ENCODE data around the gene TTC7B. TPM values are rescaled to one million over a fixed set of nuclear protein-coding genes. Genes with fewer than 3 reads are reported as not detected.
"Not testable (repeated sequence)": the region's sequence is repeated elsewhere in the genome, so short reads cannot be mapped to it uniquely, and the experiment has no call there.

TTC7B gene
- total RNA-seq, 1 donor from 2014 or later = 83.1 TPM

- H3K27me3 Mint-ChIP-seq (ENCODE audit: unreplicated experiment) = peaks cover 4% of the 10 kb centered on the region
- no peak overlapping the region for H3K4me3 Mint-ChIP-seq (ENCODE audit: unreplicated experiment)
- no peaks in the 10 kb centered on the region for H3K4me1 Mint-ChIP-seq (ENCODE audit: low read depth, unreplicated experiment)
- H3K9me3 Mint-ChIP-seq (ENCODE audit: unreplicated experiment) = no peaks in the 10 kb centered on the region
- no peak for DNase-seq
- H3K36me3 Mint-ChIP-seq (ENCODE audit: unreplicated experiment) = peaks cover 5% of the 10 kb centered on the region
- TF ChIP-seq CTCF (IDR thresholded peaks at IDR 0.05; ENCODE audit: partially characterized antibody, unreplicated experiment) = no peak
- no peak overlapping the region for H3K27ac Mint-ChIP-seq (ENCODE audit: unreplicated experiment)
Measured at GRCh38 chr14:90527978-90528377, 288.3 kb downstream of the TTC7B start.

- not testable (repeated sequence) for H3K27me3 Mint-ChIP-seq (ENCODE audit: unreplicated experiment); H3K4me3 Mint-ChIP-seq (ENCODE audit: unreplicated experiment); H3K4me1 Mint-ChIP-seq (ENCODE audit: low read depth, unreplicated experiment)
Measured at GRCh38 chr14:90526536-90526935, 289.7 kb downstream of the TTC7B start.

GRCh38 chr14:90525353-90526028 lies 290.7 kb downstream of the TTC7B start:
- H3K4me3 Mint-ChIP-seq (ENCODE audit: unreplicated experiment); H3K36me3 Mint-ChIP-seq (ENCODE audit: unreplicated experiment); DNase-seq; H3K27ac Mint-ChIP-seq (ENCODE audit: unreplicated experiment); H3K27me3 Mint-ChIP-seq (ENCODE audit: unreplicated experiment); H3K9me3 Mint-ChIP-seq (ENCODE audit: unreplicated experiment): not testable (repeated sequence)
- peaks cover 13% of the 10 kb centered on the region for H3K4me1 Mint-ChIP-seq (ENCODE audit: low read depth, unreplicated experiment)

More at GRCh38 chr14:90526536-90526935, 289.7 kb downstream of the TTC7B start:
- DNase-seq; H3K27ac Mint-ChIP-seq (ENCODE audit: unreplicated experiment); H3K9me3 Mint-ChIP-seq (ENCODE audit: unreplicated experiment); H3K36me3 Mint-ChIP-seq (ENCODE audit: unreplicated experiment): not testable (repeated sequence)

GRCh38 chr14:90523961-90524875 lies 292.0 kb downstream of the TTC7B start:
- TF ChIP-seq CTCF (IDR thresholded peaks at IDR 0.05; ENCODE audit: partially characterized antibody, unreplicated experiment) = no peak
- DNase-seq = no peak
- Mint-ChIP-seq H3K4me3 (ENCODE audit: unreplicated experiment) (no peak overlapping the region), H3K4me1 (ENCODE audit: low read depth, unreplicated experiment) (peaks cover 19% of the 10 kb centered on the region), H3K9me3 (ENCODE audit: unreplicated experiment) (peaks cover 8% of the 10 kb centered on the region), H3K27me3 (ENCODE audit: unreplicated experiment) (peaks cover 9% of the 10 kb centered on the region), H3K36me3 (ENCODE audit: unreplicated experiment) (peaks cover 5% of the 10 kb centered on the region), H3K27ac (ENCODE audit: unreplicated experiment) (no peak overlapping the region)

GRCh38 chr14:90523544-90523943 lies 292.7 kb downstream of the TTC7B start:
- peaks cover 19% of the 10 kb centered on the region for H3K4me1 Mint-ChIP-seq (ENCODE audit: low read depth, unreplicated experiment)
- TF ChIP-seq CTCF (IDR thresholded peaks at IDR 0.05; ENCODE audit: partially characterized antibody, unreplicated experiment) = no peak
- H3K36me3 Mint-ChIP-seq (ENCODE audit: unreplicated experiment) = peaks cover under 1% of the 10 kb centered on the region
- DNase-seq = no peak
- no peak overlapping the region for H3K4me3 Mint-ChIP-seq (ENCODE audit: unreplicated experiment)
- no peak overlapping the region for H3K27ac Mint-ChIP-seq (ENCODE audit: unreplicated experiment)
- peaks cover 5% of the 10 kb centered on the region for H3K27me3 Mint-ChIP-seq (ENCODE audit: unreplicated experiment)
- peaks cover 8% of the 10 kb centered on the region for H3K9me3 Mint-ChIP-seq (ENCODE audit: unreplicated experiment)
